Lower leg skin (tissue), 3 donors: ENCODE measurements around the gene SEPTIN2.

ENCODE experiments used
- POLR2A ChIP-seq, 2 donors: fragments of 450-650 bp; IDR thresholded peaks; one replicate each; pipeline ENCODE4 v1.6.1; 2016 to 2017; ENCODE audit warnings: antibody characterized with exemption in 2 of 2, mild to moderate bottlenecking in 1 of 2, moderate library complexity in 1 of 2
- TF ChIP-seq, protein P1 (sequence below), 3 donors: fragments of 450-650 bp; IDR thresholded peaks; one replicate each; pipeline ENCODE4 v1.5.1; 2016; ENCODE audit warnings: antibody characterized with exemption in 3 of 3, mild to moderate bottlenecking in 3 of 3, moderate library complexity in 2 of 3

DNA sequence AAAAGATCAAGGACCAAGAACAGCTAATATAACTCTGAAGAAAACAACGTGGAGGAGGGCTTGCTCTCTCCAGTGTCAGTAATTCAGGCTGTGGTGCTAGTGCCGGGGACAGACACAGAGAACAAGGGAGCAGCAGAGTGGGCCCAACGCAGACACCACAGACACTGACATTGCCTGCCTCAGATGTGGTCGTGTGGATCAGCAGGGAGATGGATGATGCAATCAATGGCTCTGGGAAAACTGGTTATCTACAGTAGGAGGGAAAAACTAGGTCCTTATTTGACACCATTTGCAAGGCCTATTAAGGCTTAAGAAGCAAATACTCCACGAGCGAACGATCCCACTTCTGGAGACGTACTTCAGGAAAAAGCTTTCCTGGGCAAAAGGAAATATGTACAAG is 36.3 kb upstream of the SEPTIN2 start:
- TF ChIP-seq, protein P1, sequence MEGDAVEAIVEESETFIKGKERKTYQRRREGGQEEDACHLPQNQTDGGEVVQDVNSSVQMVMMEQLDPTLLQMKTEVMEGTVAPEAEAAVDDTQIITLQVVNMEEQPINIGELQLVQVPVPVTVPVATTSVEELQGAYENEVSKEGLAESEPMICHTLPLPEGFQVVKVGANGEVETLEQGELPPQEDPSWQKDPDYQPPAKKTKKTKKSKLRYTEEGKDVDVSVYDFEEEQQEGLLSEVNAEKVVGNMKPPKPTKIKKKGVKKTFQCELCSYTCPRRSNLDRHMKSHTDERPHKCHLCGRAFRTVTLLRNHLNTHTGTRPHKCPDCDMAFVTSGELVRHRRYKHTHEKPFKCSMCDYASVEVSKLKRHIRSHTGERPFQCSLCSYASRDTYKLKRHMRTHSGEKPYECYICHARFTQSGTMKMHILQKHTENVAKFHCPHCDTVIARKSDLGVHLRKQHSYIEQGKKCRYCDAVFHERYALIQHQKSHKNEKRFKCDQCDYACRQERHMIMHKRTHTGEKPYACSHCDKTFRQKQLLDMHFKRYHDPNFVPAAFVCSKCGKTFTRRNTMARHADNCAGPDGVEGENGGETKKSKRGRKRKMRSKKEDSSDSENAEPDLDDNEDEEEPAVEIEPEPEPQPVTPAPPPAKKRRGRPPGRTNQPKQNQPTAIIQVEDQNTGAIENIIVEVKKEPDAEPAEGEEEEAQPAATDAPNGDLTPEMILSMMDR (IDR thresholded peaks at IDR 0.05) = no peak
- no peak for TF ChIP-seq POLR2A (IDR thresholded peaks at IDR 0.05)
